Ovary (tissue), 9 donors: ENCODE data around the gene RNFT2. TPM values are rescaled to one million over a fixed set of nuclear protein-coding genes. Genes with fewer than 3 reads are reported as not detected.

Source experiments
- DNase-seq, 5 donors: peaks; one replicate each; pipeline ENCODE4 v3.0.0-alpha.2; 2019 to 2020
- H3K27ac ChIP-seq, 2 donors: fragments of 200-600 bp; one replicate each; pipeline versions ENCODE4 v1.5.1 to v1.8.0; 2019 to 2022
- H3K27me3 ChIP-seq: fragments of 200-600 bp; one replicate; pipeline ENCODE4 v1.8.0; 2022
- H3K36me3 ChIP-seq: fragments of 200-600 bp; sonication (generic); one replicate; pipeline ENCODE4 v1.5.1; 2019
- H3K4me1 ChIP-seq: one replicate; pipeline ENCODE4 v1.8.1; 2013; ENCODE audit warnings: mild to moderate bottlenecking, moderate library complexity; ENCODE audit not compliant: insufficient read depth
- H3K4me3 ChIP-seq: fragments of 200-600 bp; sonication (generic); one replicate; pipeline ENCODE4 v1.5.1; 2017
- H3K9me3 ChIP-seq, 2 donors: fragments of 200-600 bp in 1 of 2; sonication (generic) in 1 of 2; one replicate each; pipeline versions ENCODE4 v1.5.1 to v1.8.1; 2013 to 2019; ENCODE audit warnings: mild to moderate bottlenecking in 1 of 2, moderate library complexity in 1 of 2
- EP300 ChIP-seq: sonication (generic); formaldehyde crosslinking; IDR thresholded peaks from one replicate; pipeline ENCODE4 v1.6.1; 2017; ENCODE audit warnings: antibody characterized with exemption
- POLR2A ChIP-seq: fragments of 450-650 bp; IDR thresholded peaks from one replicate; pipeline ENCODE4 v1.6.1; 2017; ENCODE audit warnings: antibody characterized with exemption, mild to moderate bottlenecking, moderate library complexity
- WGBS, 3 donors: extraction: QIAGEN DNeasy Blood & Tissue Kit in 1 of 3; methylation state at CpG; one replicate each; pipeline versions ENCODE4 v1.1.5 to v1.1.7; 2013 to 2017; 5-methylcytosine and 5-hydroxymethylcytosine counted together
- intact Hi-C, 4 donors: fragments of 100-400 bp; cut with DNase I; formaldehyde crosslinking; loops; one replicate each; pipeline versions ENCODE4 v1.11.0 to v1.15.1; 2022 to 2023
- polyA plus RNA-seq, 2 donors: library from polyadenylated mRNA; stranded (reverse); fragments of 200-250 nt in 1 of 2; fragments of 350-450 nt in 1 of 2; fragmentation: Illumina TruSeq in 1 of 2; extraction: RNeasy Lipid Tissue Mini Kit (QIAGEN cat#74804) in 1 of 2; gene quantifications; one replicate each; pipeline ENCODE4 v1.2.3, GENCODE V29; 2013 to 2014
- total RNA-seq, 7 donors: library from RNA; depleted of rRNA in 2 of 7; stranded (reverse); fragments of >200 nt in 2 of 7; fragmentation: NEBNext Ultra II Directional in 3 of 7; extraction: Animal tissue kit (Norgen Biotek cat#: 25700) in 3 of 7; gene quantifications; one replicate each; pipeline versions ENCODE4 v1.1.0 to v1.2.4, GENCODE V29; 2016 to 2023
- TF ChIP-seq, protein P1 (sequence below), 3 donors: fragments of 450-650 bp in 2 of 3; fragments of 200-600 bp in 1 of 3; IDR thresholded peaks; one replicate each; pipeline versions ENCODE4 v1.5.1 to v1.8.0; 2016 to 2022; ENCODE audit warnings: antibody characterized with exemption in 3 of 3, mild to moderate bottlenecking in 1 of 3
- donor health status: DM: no; HTN: no; CAD: no; lungs with moderate emphysema.
- donor health status: DM: no; HTN: no; CAD: no.
- donor health status: Bipolar disorder and iron deficiency.
- donor health status: DM: yes; HTN: yes; CAD: no.
- donor health status: DM: no; HTN: no; CAD: no.
- donor health status: DM: yes; HTN: yes; CAD: no.

Gene RNFT2
- total and polyA plus RNA-seq, 9 donors: 0.72 to 4.3 (median 2.4) TPM

GRCh38 chr12:116771651-116772050, 33.5 kb downstream of the RNFT2 start:
- intact Hi-C loops: no loop called here
- WGBS, 3 donors: 40 to 45% (median 42%) methylated on average over 8 of the region's 8 CpGs
- DNase-seq: no peak

DNA sequence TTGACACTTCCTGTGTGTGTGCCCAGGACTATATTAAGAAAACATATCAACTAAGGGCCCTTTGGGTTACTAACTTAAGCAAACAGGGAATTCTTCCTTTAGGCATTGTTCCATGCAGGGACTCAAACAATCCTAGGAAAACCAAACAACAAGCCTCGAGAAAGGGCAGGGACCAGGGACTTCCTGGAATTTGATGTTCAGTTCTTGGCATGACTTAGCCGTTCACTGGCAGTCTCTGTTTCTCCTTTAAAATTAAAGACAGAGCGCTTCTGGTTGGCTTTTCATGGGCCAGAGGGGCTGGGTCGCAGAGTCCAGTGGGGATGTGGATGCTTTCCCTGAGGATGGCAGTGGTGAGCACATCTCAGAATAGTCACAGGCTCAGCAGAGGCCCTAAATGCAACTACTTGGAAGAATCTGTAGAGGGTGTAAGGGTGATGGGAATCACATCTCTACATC, 35.2 kb downstream of the RNFT2 start:
- H3K36me3 ChIP-seq: no peaks in the 10 kb centered on the region
- TF ChIP-seq POLR2A: no peak
- TF ChIP-seq, protein P1, sequence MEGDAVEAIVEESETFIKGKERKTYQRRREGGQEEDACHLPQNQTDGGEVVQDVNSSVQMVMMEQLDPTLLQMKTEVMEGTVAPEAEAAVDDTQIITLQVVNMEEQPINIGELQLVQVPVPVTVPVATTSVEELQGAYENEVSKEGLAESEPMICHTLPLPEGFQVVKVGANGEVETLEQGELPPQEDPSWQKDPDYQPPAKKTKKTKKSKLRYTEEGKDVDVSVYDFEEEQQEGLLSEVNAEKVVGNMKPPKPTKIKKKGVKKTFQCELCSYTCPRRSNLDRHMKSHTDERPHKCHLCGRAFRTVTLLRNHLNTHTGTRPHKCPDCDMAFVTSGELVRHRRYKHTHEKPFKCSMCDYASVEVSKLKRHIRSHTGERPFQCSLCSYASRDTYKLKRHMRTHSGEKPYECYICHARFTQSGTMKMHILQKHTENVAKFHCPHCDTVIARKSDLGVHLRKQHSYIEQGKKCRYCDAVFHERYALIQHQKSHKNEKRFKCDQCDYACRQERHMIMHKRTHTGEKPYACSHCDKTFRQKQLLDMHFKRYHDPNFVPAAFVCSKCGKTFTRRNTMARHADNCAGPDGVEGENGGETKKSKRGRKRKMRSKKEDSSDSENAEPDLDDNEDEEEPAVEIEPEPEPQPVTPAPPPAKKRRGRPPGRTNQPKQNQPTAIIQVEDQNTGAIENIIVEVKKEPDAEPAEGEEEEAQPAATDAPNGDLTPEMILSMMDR (IDR thresholded peaks at IDR 0.05): no peak
- TF ChIP-seq EP300: no peak
- no peaks in the 10 kb centered on the region for H3K9me3 ChIP-seq
- no peak for DNase-seq
- H3K27me3 ChIP-seq: no peaks in the 10 kb centered on the region
- no peaks in the 10 kb centered on the region for H3K4me1 ChIP-seq
- intact Hi-C loops: no loop called here
- H3K27ac ChIP-seq: no peak overlapping the region
- H3K4me3 ChIP-seq: no peak overlapping the region
- WGBS, 3 donors: 60 to 66% (median 64%) methylated on average over 4 of the region's 4 CpGs

More at GRCh38 chr12:116771651-116772050, 33.5 kb downstream of the RNFT2 start:
- TF ChIP-seq, protein P1 (IDR thresholded peaks at IDR 0.05): no peak
- TF ChIP-seq POLR2A: no peak
- TF ChIP-seq EP300: no peak
- Histone ChIP-seq H3K36me3 (no peaks in the 10 kb centered on the region), H3K4me1 (no peaks in the 10 kb centered on the region), H3K27ac (no peak overlapping the region), H3K9me3 (no peaks in the 10 kb centered on the region), H3K27me3 (no peaks in the 10 kb centered on the region), H3K4me3 (no peak overlapping the region)

- no peak for TF ChIP-seq POLR2A
- TF ChIP-seq, protein P1 (IDR thresholded peaks at IDR 0.05): no peak
Observed at GRCh38 chr12:116774020-116774419, 35.9 kb downstream of the RNFT2 start.

DNA sequence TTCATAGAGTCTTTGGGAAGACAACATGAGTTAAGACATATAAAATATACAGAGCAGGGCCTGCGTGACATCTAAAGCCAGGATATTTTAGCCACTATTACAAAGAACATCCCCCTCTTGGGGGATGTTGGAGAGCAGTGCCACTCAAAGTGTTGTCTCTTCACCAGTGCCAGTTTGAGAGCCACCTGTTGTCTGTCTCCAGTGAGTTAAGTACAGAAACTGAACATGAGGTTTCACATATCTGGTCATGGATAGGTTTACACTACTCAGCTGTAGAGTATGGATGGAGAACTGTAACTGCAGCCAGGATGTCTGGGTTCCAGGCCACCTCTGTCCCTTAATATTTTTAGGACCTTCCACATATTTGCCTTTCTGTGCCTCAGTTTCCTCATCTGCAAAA, 39.1 kb downstream of the RNFT2 start:
- Histone ChIP-seq H3K36me3 (no peaks in the 10 kb centered on the region), H3K27me3 (no peaks in the 10 kb centered on the region), H3K9me3 (no peaks in the 10 kb centered on the region), H3K27ac (no peak overlapping the region), H3K4me3 (no peak overlapping the region), H3K4me1 (no peaks in the 10 kb centered on the region)
- WGBS, 3 donors: 93 to 100% (median 100%) methylated on average over 1 of the region's 1 CpG
- intact Hi-C loops: no loop called here
- DNase-seq: no peak
- no peak for TF ChIP-seq EP300

More at GRCh38 chr12:116774020-116774419, 35.9 kb downstream of the RNFT2 start:
- H3K27me3 ChIP-seq: no peaks in the 10 kb centered on the region
- no peaks in the 10 kb centered on the region for H3K4me1 ChIP-seq
- H3K27ac ChIP-seq: no peak overlapping the region
- no peaks in the 10 kb centered on the region for H3K9me3 ChIP-seq
- WGBS, 3 donors: 72 to 83% (median 83%) methylated on average over 4 of the region's 4 CpGs
- no peak for DNase-seq
- H3K4me3 ChIP-seq: no peak overlapping the region
- H3K36me3 ChIP-seq: no peaks in the 10 kb centered on the region
- intact Hi-C loops: no loop called here

- DNase-seq: no peak
- WGBS, 3 donors: 80 to 94% (median 93%) methylated on average over 2 of the region's 2 CpGs
- Histone ChIP-seq H3K9me3 (no peaks in the 10 kb centered on the region), H3K27me3 (no peaks in the 10 kb centered on the region), H3K36me3 (no peaks in the 10 kb centered on the region), H3K4me1 (no peaks in the 10 kb centered on the region), H3K4me3 (no peak overlapping the region), H3K27ac (no peak overlapping the region)
- intact Hi-C loops: no loop called here
- no peak for TF ChIP-seq POLR2A
- no peak for TF ChIP-seq EP300
Observed at GRCh38 chr12:116779597-116779996, 41.5 kb downstream of the RNFT2 start.
